Transverse colon (tissue), 3 donors: Measurements from ENCODE around the gene PLCL1.

Source experiments
- CTCF ChIP-seq, 5 experiments: fragments of 200-600 bp in 3 of 5; fragments of 450-650 bp in 2 of 5; sonication (generic) in 3 of 5; IDR thresholded peaks; 1 replicate in 2 of 5; 2 replicates in 3 of 5; pipeline ENCODE4 v1.5.1; 2016 to 2017; ENCODE audit warnings: antibody characterized with exemption in 5 of 5, inconsistent platforms in 3 of 5, mild to moderate bottlenecking in 2 of 5, moderate library complexity in 1 of 5
- EP300 ChIP-seq: sonication (generic); formaldehyde crosslinking; IDR thresholded peaks from one replicate; pipeline ENCODE4 v1.6.1; 2017; ENCODE audit warnings: antibody characterized with exemption, low read depth

GRCh38 chr2:197927994-197928393 is 123.6 kb downstream of the PLCL1 start:
- TF ChIP-seq EP300 (no peak), CTCF (IDR thresholded peaks at IDR 0.05) (no peak)
